Measurements from ENCODE around the gene DNAH17. TPM values are rescaled to one million over a fixed set of nuclear protein-coding genes. Genes with fewer than 3 reads are reported as not detected.

The DNAH17 gene
- total and polyA plus RNA-seq, 7 experiments from 2014 or later = 0.05 to 1.5 (median 0.38) TPM

GRCh38 chr17:78585006-78585630 lies 7.9 kb upstream of the DNAH17 start:
- H3K27ac Mint-ChIP-seq = peak overlapping the region in 1 of 9 donors; percentile 59
- H3K27ac ChIP-seq (ENCODE audit: low read depth, low read length) = no peak overlapping the region
- intact Hi-C loops (cut with micrococcal nuclease) = no loop called here
- ChIA-PET POLR2A (no interaction called here), CTCF (no interaction called here)
- no peak overlapping the region for H3K4me3 Mint-ChIP-seq
- H3K4me1 Mint-ChIP-seq = no peaks in the 10 kb centered on the region
- H3K27me3 Mint-ChIP-seq = peaks cover 0 to 24% (median 3%) of the 10 kb centered on the region in 5 donors
- H3K9me3 Mint-ChIP-seq = no peaks in the 10 kb centered on the region
- no peaks in the 10 kb centered on the region for H3K36me3 Mint-ChIP-seq
- H3K4me1 ChIP-seq (ENCODE audit: control insufficient read depth in 2 of 2, insufficient read depth in 2 of 2, low read length in 2 of 2) = no peaks in the 10 kb centered on the region
- H3K4me3 ChIP-seq (ENCODE audit: low read length) = no peak overlapping the region
- DNase-seq = no peak
- H3K9me3 ChIP-seq (ENCODE audit: control insufficient read depth in 2 of 3, low read length in 3 of 3) = no peaks in the 10 kb centered on the region
- no peaks in the 10 kb centered on the region for H3K27me3 ChIP-seq (ENCODE audit: control insufficient read depth in 2 of 2, insufficient read depth in 2 of 2, low read length in 2 of 2)
- no peaks in the 10 kb centered on the region for H3K36me3 ChIP-seq (ENCODE audit: control insufficient read depth in 2 of 3, insufficient read depth in 3 of 3, low read length in 3 of 3)
- no peak for ATAC-seq

GRCh38 chr17:78583091-78583490 lies 5.9 kb upstream of the DNAH17 start:
- Mint-ChIP-seq H3K4me1 (no peaks in the 10 kb centered on the region), H3K27me3 (peaks cover 0 to 35% (median 3%) of the 10 kb centered on the region in 5 donors), H3K36me3 (no peaks in the 10 kb centered on the region), H3K4me3 (no peak overlapping the region), H3K27ac (no peak overlapping the region), H3K9me3 (no peaks in the 10 kb centered on the region)
- intact Hi-C loops (cut with micrococcal nuclease) = no loop called here
- ChIA-PET CTCF (no interaction called here), POLR2A (no interaction called here)
- DNase-seq = no peak
- Histone ChIP-seq H3K4me3 (ENCODE audit: low read length) (no peak overlapping the region), H3K27me3 (ENCODE audit: control insufficient read depth in 2 of 2, insufficient read depth in 2 of 2, low read length in 2 of 2) (no peaks in the 10 kb centered on the region), H3K36me3 (ENCODE audit: control insufficient read depth in 2 of 3, insufficient read depth in 3 of 3, low read length in 3 of 3) (no peaks in the 10 kb centered on the region), H3K4me1 (ENCODE audit: control insufficient read depth in 2 of 2, insufficient read depth in 2 of 2, low read length in 2 of 2) (no peaks in the 10 kb centered on the region), H3K27ac (ENCODE audit: low read depth, low read length) (no peak overlapping the region), H3K9me3 (ENCODE audit: control insufficient read depth in 2 of 3, low read length in 3 of 3) (no peaks in the 10 kb centered on the region)
- ATAC-seq = peak; percentile 56

GRCh38 chr17:78581304-78581703 lies 4.1 kb upstream of the DNAH17 start:
- H3K4me3 Mint-ChIP-seq = no peak overlapping the region

DNA sequence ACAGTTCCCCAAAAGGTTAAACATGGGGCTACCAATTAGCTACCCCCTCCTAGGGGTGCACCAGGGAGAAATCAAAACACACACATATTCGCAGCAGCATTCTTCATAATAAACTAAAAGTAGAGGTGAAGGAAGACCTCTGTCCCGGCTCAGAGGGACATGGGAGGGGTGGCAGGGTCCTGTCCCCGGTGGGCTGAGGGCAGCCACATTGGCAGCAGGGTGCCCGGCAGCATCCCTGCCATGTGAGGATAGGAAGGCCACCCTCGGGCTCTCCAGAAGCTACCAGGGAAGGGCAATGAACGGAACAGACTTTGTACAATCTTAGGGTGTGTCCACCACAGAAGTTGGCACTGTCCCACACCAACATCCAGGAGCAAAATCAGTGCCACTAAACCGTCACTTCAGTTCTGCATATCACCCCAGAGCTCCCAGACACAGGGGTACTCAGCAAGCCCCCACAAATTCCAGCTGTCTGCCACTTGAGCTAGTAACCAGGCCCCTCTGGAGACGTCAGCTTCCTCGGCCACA lies 3.1 kb upstream of the DNAH17 start:
- DNase-seq (no peak), ATAC-seq (no peak)
- ChIA-PET POLR2A (no interaction called here), CTCF (no interaction called here)
- Mint-ChIP-seq H3K36me3 (no peaks in the 10 kb centered on the region), H3K4me3 (no peak overlapping the region), H3K4me1 (no peaks in the 10 kb centered on the region), H3K27me3 (peaks cover 0 to 28% (median 3%) of the 10 kb centered on the region in 5 donors), H3K27ac (no peak overlapping the region), H3K9me3 (no peaks in the 10 kb centered on the region)
- H3K36me3 ChIP-seq (ENCODE audit: control insufficient read depth in 2 of 3, insufficient read depth in 3 of 3, low read length in 3 of 3) = no peaks in the 10 kb centered on the region
- intact Hi-C loops (cut with micrococcal nuclease) = no loop called here
- no peaks in the 10 kb centered on the region for H3K27me3 ChIP-seq (ENCODE audit: control insufficient read depth in 2 of 2, insufficient read depth in 2 of 2, low read length in 2 of 2)
- H3K4me3 ChIP-seq (ENCODE audit: low read length) = no peak overlapping the region
- H3K27ac ChIP-seq (ENCODE audit: low read depth, low read length) = no peak overlapping the region
- no peaks in the 10 kb centered on the region for H3K4me1 ChIP-seq (ENCODE audit: control insufficient read depth in 2 of 2, insufficient read depth in 2 of 2, low read length in 2 of 2)
- no peaks in the 10 kb centered on the region for H3K9me3 ChIP-seq (ENCODE audit: control insufficient read depth in 2 of 3, low read length in 3 of 3)

More at GRCh38 chr17:78581304-78581703, 4.1 kb upstream of the DNAH17 start:
- H3K4me1 ChIP-seq (ENCODE audit: control insufficient read depth in 2 of 2, insufficient read depth in 2 of 2, low read length in 2 of 2) = no peaks in the 10 kb centered on the region
- Mint-ChIP-seq H3K36me3 (no peaks in the 10 kb centered on the region), H3K4me1 (no peaks in the 10 kb centered on the region), H3K27me3 (peaks cover 0 to 34% (median 3%) of the 10 kb centered on the region in 5 donors), H3K27ac (peak overlapping the region in 1 of 9 donors; percentile 23), H3K9me3 (no peaks in the 10 kb centered on the region)
- H3K9me3 ChIP-seq (ENCODE audit: control insufficient read depth in 2 of 3, low read length in 3 of 3) = no peaks in the 10 kb centered on the region
- ATAC-seq (no peak), DNase-seq (no peak)
- intact Hi-C loops (cut with micrococcal nuclease) = no loop called here
- H3K36me3 ChIP-seq (ENCODE audit: control insufficient read depth in 2 of 3, insufficient read depth in 3 of 3, low read length in 3 of 3) = no peaks in the 10 kb centered on the region
- POLR2A ChIA-PET = no interaction called here
- H3K4me3 ChIP-seq (ENCODE audit: low read length) = no peak overlapping the region
- no peak overlapping the region for H3K27ac ChIP-seq (ENCODE audit: low read depth, low read length)
- CTCF ChIA-PET = interaction anchor here (0.6 kb wide), 1 partner anchor 263 kb away, joined by 3 read pairs; no protein-coding TSS in a partner anchor
- H3K27me3 ChIP-seq (ENCODE audit: control insufficient read depth in 2 of 2, insufficient read depth in 2 of 2, low read length in 2 of 2) = no peaks in the 10 kb centered on the region

DNA sequence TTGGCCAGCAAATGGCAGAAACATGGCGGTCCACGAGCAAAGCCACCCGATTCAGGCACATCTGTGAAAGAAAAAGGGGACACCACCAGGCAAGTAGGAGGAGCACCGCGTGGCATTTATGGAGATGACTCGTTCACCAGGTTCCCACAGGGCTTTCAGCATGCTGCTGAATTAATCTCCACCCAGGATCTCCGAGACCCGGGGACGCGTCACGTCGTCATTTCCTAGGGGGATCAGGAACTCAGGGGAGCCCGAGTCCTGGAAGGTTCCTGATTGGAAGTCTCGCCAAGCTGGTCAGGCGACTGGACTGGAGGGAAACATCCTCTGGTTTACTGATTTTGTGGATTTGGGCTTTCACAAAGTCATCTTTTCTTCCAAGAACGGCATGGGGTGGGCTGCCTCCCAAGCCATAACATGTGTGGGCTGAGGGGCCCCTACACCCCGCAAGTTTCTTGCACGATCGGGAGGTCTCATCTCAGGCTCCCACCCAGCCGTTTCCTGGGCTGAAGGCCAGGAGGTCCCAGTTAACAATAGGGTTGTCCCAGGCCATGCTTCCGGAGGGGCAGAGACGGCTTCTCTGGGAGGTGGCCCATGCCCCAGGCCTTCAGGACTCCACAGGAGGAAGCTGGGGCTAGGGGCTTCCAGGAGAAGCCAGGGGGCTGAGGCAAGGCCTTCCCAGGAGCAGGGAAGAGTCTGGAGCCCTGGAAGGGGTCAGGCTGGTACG lies 645 bp downstream of the DNAH17 start:
- no peaks in the 10 kb centered on the region for H3K9me3 ChIP-seq (ENCODE audit: control insufficient read depth in 2 of 3, low read length in 3 of 3)
- H3K27ac Mint-ChIP-seq = no peak overlapping the region
- POLR2A ChIA-PET = no interaction called here
- peaks cover 0 to 16% (median 0%) of the 10 kb centered on the region in 5 donors for H3K27me3 Mint-ChIP-seq
- no peaks in the 10 kb centered on the region for H3K4me1 Mint-ChIP-seq
- intact Hi-C loops (cut with micrococcal nuclease) = no loop called here
- no peaks in the 10 kb centered on the region for H3K4me1 ChIP-seq (ENCODE audit: control insufficient read depth in 2 of 2, insufficient read depth in 2 of 2, low read length in 2 of 2)
- no peak overlapping the region for H3K27ac ChIP-seq (ENCODE audit: low read depth, low read length)
- no peak for ATAC-seq
- DNase-seq = no peak
- H3K36me3 ChIP-seq (ENCODE audit: control insufficient read depth in 2 of 3, insufficient read depth in 3 of 3, low read length in 3 of 3) = no peaks in the 10 kb centered on the region
- H3K9me3 Mint-ChIP-seq = no peaks in the 10 kb centered on the region
- H3K36me3 Mint-ChIP-seq = no peaks in the 10 kb centered on the region
- H3K4me3 Mint-ChIP-seq = no peak overlapping the region
- no peaks in the 10 kb centered on the region for H3K27me3 ChIP-seq (ENCODE audit: control insufficient read depth in 2 of 2, insufficient read depth in 2 of 2, low read length in 2 of 2)
- CTCF ChIA-PET = interaction anchor here (0.6 kb wide), 1 partner anchor 549 kb away, joined by 3 read pairs; no protein-coding TSS in a partner anchor
- no peak overlapping the region for H3K4me3 ChIP-seq (ENCODE audit: low read length)

DNA sequence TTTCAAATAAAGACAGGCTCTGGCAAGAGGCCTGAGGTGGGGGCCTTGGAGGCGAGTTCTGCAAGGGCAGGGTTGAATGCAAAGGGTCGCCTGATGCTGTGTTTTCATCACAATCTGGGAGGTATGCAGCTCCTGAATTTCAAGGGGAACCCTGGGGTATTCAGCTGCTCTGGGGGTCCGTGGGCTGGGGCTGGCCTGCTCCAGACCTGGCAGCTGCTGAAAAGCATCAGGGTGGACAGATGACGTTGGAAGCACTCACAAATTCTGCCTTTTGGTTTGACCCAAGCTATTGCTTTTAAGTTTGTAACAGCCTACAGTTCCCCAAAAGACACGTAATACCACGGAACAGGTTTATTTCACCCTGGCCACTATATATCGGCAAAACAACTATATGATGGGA lies 1.3 kb downstream of the DNAH17 start:
- no peaks in the 10 kb centered on the region for H3K36me3 Mint-ChIP-seq

More for the DNA sequence above, 1.3 kb downstream of the DNAH17 start:
- H3K27me3 ChIP-seq (ENCODE audit: control insufficient read depth in 2 of 2, insufficient read depth in 2 of 2, low read length in 2 of 2) = no peaks in the 10 kb centered on the region
- intact Hi-C loops (cut with micrococcal nuclease) = no loop called here
- no peaks in the 10 kb centered on the region for H3K9me3 ChIP-seq (ENCODE audit: control insufficient read depth in 2 of 3, low read length in 3 of 3)
- no peaks in the 10 kb centered on the region for H3K36me3 ChIP-seq (ENCODE audit: control insufficient read depth in 2 of 3, insufficient read depth in 3 of 3, low read length in 3 of 3)
- POLR2A ChIA-PET = no interaction called here
- H3K4me3 ChIP-seq (ENCODE audit: low read length) = no peak overlapping the region
- no peaks in the 10 kb centered on the region for H3K4me1 ChIP-seq (ENCODE audit: control insufficient read depth in 2 of 2, insufficient read depth in 2 of 2, low read length in 2 of 2)
- Mint-ChIP-seq H3K9me3 (no peaks in the 10 kb centered on the region), H3K4me3 (no peak overlapping the region), H3K27ac (no peak overlapping the region), H3K4me1 (no peaks in the 10 kb centered on the region), H3K27me3 (peaks cover 0 to 16% (median 0%) of the 10 kb centered on the region in 5 donors)
- ATAC-seq (no peak), DNase-seq (no peak)
- no peak overlapping the region for H3K27ac ChIP-seq (ENCODE audit: low read depth, low read length)
- CTCF ChIA-PET = interaction anchor here (0.5 kb wide), 1 partner anchor 1280 kb away, joined by 3 read pairs; no protein-coding TSS in a partner anchor
